Measurements from ENCODE around the gene HEXB.
A peak's percentile ranks its signal among the peaks of the same experiment; 100 is the strongest.

- peak; percentile 51 to 69 (median 53) for TF ChIP-seq CTCF (IDR thresholded peaks at IDR 0.05)
- no peak for TF ChIP-seq POLR2A (IDR thresholded peaks at IDR 0.05)
These were observed 81.4 kb downstream of the HEXB start for GRCh38 chr5:74766418-74766848.

All from transverse colon (tissue), 3 donors.